GM19372 (cell line): Measurements from ENCODE around the gene SPOCK1.
"Not testable (repeated sequence)": the region's sequence is repeated elsewhere in the genome, so short reads cannot be mapped to it uniquely, and the experiment has no call there.

Source experiments
- ATAC-seq: cut with Tn5 transposase; IDR thresholded peaks from one replicate; pipeline ENCODE4 v1.9.1; 2021; ENCODE audit warnings: mild to moderate bottlenecking, low read depth, moderate library complexity; ENCODE audit not compliant: unreplicated experiment

The SPOCK1 gene

DNA sequence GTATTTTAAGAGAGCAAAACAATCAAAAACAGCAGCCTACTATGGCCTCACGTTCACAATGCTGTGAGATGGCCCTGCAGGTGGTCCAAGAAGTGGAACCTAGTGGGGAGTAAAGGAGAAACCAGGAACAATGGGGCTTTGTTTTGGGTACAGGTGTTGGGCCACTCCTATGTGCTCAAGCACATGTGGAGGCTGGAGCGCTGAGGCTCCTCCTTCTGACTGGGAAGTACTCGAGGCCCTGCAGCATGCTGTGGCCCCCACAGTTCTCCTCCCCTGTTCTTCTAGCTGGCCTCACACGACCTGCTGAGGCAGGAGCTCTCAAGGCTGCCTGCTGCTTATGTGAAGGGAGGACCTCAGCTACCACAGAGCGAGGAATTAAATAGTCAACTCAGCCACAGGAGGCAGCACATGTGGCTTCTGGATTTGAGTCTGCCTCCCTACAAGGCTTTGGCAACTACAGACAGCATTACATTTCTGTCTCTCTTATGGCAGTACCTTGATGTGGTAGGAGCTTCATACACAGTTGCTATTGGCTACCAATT is 482.3 kb downstream of the SPOCK1 start:
- ATAC-seq, result no peak

DNA sequence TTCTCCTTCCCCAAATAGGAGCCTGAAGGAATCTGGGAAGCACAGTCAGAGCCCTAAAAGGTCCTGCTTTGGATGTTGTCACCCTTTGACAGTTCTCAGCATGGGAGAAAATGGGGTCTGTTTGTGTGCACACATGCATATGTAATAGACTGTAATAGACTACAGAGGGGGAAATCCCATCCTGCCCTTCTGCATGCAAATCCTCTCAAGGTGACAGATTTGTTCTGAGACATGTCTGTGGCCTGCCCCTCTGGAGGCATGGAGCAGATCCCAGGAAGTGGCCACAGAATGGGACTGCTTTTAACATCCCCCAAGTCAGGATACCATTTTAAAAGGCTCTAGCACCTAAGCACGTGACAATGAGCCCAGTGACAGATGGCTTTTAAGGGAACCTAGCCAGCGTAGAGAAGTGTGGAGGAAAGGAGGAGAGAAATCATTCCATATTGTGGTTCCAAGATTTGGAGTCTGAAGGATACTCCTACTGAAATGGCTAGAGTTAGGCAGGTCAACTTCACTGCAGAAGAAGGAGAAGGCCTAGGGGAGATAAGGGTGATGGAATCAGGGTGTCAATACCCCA is 483.5 kb downstream of the SPOCK1 start:
- no peak for ATAC-seq

GRCh38 chr5:137014731-137015130 is 484.4 kb downstream of the SPOCK1 start:
- no peak for ATAC-seq

DNA sequence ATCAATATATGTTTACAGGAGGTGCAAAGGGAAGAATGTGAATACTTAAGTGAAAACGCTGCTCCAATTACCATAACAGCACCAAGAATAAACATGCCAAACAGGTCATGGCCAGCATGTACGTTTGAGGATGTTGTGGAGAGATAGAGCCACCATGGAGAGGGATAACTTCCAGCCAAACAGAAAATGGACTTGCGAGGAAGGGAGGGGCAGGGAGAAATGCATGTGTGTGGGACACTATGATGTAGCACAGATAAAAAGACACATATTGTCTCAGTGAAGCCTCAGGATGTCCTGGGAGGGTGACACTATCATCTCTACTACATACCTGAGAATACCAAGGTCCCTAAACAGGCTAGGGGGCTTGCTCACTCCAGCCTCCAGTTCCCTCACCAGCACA is 488.9 kb downstream of the SPOCK1 start:
- ATAC-seq, result no peak

GRCh38 chr5:137004279-137004678 is 494.8 kb downstream of the SPOCK1 start:
- ATAC-seq, result no peak

DNA sequence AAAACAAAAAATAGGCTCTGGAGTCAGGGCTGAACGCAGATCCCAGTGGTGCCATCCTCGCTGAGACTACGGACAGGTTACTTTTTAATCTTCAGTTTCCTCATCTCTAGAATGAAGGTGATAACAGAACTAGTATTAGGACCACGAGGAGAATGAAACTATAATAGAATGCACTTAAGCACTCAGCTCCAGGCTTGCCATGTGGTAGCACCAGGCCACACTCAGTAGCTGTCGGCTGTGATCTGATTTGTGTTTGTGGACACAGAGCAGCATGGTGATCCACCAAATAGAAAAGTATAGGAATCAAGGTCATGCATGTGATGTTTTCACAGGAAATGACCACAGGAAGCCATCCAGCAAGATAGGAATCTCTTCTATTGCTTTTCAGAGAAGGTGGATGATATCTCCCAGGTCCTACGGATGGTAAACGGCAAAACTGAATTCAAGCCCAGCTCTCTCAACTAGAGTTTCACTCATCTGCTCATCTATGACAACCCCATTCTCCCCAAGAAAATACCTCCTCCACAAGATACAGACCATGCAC is 498.0 kb downstream of the SPOCK1 start:
- no peak for ATAC-seq

DNA sequence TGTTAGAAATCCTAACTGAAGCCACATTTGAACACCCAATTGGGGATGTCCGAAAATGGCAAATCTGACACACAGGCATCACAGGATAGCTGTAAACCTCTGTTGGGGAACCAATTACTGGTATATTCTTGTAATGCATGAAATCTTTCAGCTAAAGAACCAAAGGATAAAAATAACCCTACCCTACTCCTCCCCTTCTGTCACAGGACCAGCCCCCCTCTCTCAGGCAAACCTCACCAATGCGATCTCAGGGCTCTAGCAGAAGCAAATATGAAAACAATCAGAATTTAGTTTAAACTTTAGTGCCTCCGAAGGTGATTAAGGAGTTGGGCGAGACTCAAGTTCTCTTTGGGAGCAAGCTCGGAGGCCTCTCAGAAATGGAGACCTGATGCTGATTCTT is 499.3 kb downstream of the SPOCK1 start:
- ATAC-seq, result no peak

DNA sequence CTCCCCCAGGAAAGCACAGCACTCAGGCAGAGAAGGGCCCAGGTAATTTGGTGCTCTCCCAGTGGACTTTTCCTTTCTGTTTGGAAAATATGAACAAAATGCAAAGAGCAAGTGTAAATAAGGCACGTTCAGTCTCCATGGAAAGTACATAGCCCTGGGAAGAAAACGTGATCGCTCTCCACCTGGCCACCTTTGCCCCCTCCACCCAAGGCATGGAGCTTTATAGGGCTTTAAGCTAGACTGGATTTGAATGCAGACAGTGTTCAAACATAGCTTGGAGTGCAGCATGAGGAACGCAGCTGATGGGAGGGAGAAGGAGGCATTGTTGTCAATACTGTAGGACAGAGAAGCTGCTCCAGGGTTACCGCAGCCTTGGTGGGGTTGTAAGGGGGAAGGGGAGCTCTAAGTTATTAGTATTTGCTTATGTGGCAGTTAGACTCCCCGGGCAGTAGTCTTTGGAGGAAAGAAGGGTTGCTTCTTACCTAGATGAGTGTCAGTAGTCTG is 500.2 kb downstream of the SPOCK1 start:
- no peak for ATAC-seq

GRCh38 chr5:136994154-136994553 is 505.0 kb downstream of the SPOCK1 start:
- no peak for ATAC-seq

DNA sequence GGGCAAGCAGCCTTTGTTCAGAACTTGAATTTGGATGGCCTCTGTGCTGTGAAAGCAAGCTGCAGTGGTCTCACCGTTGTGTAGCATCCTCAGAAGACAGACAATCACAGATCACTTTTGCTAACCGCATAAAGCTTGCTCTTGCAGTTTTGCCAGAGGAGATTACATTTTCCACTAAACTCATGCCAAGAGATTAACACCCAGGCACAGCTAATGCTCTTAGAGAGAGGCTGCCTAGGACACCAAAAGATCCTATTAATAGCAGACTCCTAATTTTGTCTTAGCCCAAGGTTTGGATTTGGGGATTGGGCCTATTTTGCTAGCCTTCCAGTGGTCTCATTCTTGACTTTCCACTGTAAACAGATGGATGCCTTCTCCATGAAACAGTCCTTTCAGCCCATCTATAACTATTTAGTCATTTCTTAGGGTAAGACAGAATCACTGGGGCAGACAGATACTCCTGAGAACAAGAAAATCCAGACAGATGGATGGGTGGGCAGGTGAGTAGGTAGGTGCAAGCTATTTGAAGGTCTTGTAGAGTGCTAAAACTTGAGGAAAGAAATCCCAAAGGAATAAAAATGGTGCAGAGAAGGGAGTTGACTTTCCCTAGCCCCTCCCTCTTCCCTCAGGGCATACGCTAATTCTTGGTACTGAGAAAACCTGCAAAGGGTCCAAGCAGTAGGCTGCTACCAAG is 506.2 kb downstream of the SPOCK1 start:
- no peak for ATAC-seq

GRCh38 chr5:136985785-136986475 is 513.2 kb downstream of the SPOCK1 start:
- no peak for ATAC-seq

DNA sequence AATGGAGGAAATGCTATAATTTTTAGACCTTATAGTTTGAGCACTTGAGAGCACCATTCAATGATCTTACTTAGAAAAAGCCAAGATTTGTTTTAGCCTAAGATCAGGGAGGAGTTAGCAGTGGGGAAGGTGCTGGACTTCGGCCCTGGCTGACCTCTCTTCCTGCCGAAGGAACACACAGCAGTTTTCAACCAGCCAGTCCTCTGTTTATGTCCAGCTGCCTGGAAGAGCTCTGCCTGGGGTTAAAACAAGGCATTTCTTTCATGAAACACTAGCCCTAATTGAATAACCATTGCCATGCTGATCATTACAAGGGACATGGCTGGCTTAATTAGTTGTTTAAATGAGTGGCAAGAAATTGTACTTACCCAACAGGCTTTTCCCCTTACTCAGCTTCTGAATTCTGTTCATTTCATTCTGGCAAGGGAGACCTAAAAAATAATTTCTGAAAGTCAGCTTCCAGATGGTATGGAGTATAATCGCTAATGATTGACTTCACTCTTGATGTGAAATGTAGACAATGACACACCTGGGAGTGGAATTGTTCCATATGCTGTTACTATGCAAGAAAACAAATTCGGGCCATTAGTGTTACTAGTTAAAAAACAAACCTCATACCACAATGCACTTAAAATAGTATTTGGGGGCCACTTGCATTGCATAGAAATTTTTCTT is 514.2 kb downstream of the SPOCK1 start:
- ATAC-seq, result no peak

GRCh38 chr5:136981936-136982335 is 517.2 kb downstream of the SPOCK1 start:
- ATAC-seq, result no peak

GRCh38 chr5:136979131-136979530 is 520.0 kb downstream of the SPOCK1 start:
- ATAC-seq, result no peak

- ATAC-seq, result no peak
Observed at GRCh38 chr5:136963504-136963903, 535.6 kb downstream of the SPOCK1 start.

DNA sequence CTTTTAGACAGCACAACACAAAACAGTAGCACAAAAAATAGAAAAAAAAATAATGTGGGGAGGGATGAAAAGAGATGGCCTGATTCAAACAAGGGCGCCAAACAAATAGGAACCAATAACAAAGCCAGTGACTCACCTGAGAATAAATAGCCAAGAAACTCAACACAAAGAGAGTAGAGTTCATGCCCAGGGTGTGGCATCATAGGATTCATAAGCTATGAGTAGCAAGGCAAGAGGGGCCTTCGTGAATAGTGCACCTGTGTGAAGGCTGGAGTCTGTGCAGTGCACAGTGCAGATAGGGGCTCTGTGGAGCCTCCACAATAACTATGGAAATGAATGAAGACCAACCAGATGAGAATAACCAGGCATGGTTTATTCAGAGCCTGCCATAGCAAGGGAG is 541.7 kb downstream of the SPOCK1 start:
- ATAC-seq, result no peak

DNA sequence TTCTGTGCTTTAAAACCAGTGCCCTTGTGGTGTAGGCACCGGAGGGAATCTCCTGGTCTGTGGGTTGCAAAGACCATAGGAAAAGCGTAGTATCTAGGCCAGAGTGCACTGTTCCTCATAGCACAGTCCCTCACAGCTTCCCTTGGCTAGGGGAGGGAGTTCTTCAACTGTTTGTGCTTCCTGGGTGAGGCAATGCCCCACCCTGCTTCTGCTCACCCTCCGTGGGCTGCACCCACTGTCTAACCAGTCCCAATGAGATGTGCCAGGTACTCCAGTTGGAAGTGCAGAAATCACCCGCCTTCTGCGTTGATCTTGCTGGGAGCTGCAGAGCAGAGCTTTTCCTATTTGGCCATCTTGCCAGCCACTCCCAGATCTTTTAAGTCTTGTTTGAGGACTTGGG is 545.0 kb downstream of the SPOCK1 start:
- ATAC-seq, result not testable (repeated sequence)

GRCh38 chr5:136953346-136954069 is 545.6 kb downstream of the SPOCK1 start:
- ATAC-seq, result not testable (repeated sequence)

- no peak for ATAC-seq
Observed at GRCh38 chr5:136927571-136927970, 571.6 kb downstream of the SPOCK1 start.

DNA sequence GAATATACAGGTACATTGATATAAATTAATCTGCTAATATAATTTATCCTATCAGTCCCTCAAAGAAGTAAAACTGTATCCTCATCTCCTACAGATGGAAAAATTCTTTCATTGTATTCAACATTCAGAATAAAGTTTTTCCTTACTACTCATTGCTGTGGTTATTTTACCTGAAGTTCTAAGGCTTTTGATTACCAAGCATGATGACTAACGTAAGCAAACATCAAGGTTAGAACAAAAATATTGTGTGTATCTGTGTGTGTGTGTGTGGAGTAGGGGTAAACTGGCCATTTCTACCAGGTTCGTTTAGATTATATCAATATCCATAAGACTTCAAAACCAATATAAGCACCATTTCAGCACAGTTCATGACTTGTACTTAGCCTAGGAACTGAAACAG is 573.1 kb downstream of the SPOCK1 start:
- ATAC-seq, result no peak
